Ovary (tissue), 9 donors: Measurements from ENCODE around the gene ACVR2B. TPM values are rescaled to one million over a fixed set of nuclear protein-coding genes. Genes with fewer than 3 reads are reported as not detected.

Experiments used
- DNase-seq, 5 donors: peaks; one replicate each; pipeline ENCODE4 v3.0.0-alpha.2; 2019 to 2020
- H3K27ac ChIP-seq, 2 donors: fragments of 200-600 bp; one replicate each; pipeline versions ENCODE4 v1.5.1 to v1.8.0; 2019 to 2022
- H3K27me3 ChIP-seq: fragments of 200-600 bp; one replicate; pipeline ENCODE4 v1.8.0; 2022
- H3K36me3 ChIP-seq: fragments of 200-600 bp; sonication (generic); one replicate; pipeline ENCODE4 v1.5.1; 2019
- H3K4me1 ChIP-seq: one replicate; pipeline ENCODE4 v1.8.1; 2013; ENCODE audit warnings: mild to moderate bottlenecking, moderate library complexity; ENCODE audit not compliant: insufficient read depth
- H3K4me3 ChIP-seq: fragments of 200-600 bp; sonication (generic); one replicate; pipeline ENCODE4 v1.5.1; 2017
- H3K9me3 ChIP-seq, 2 donors: fragments of 200-600 bp in 1 of 2; sonication (generic) in 1 of 2; one replicate each; pipeline versions ENCODE4 v1.5.1 to v1.8.1; 2013 to 2019; ENCODE audit warnings: mild to moderate bottlenecking in 1 of 2, moderate library complexity in 1 of 2
- EP300 ChIP-seq: sonication (generic); formaldehyde crosslinking; IDR thresholded peaks from one replicate; pipeline ENCODE4 v1.6.1; 2017; ENCODE audit warnings: antibody characterized with exemption
- POLR2A ChIP-seq: fragments of 450-650 bp; IDR thresholded peaks from one replicate; pipeline ENCODE4 v1.6.1; 2017; ENCODE audit warnings: antibody characterized with exemption, mild to moderate bottlenecking, moderate library complexity
- WGBS, 3 donors: extraction: QIAGEN DNeasy Blood & Tissue Kit in 1 of 3; methylation state at CpG; one replicate each; pipeline versions ENCODE4 v1.1.5 to v1.1.7; 2013 to 2017; 5-methylcytosine and 5-hydroxymethylcytosine counted together
- intact Hi-C, 4 donors: fragments of 100-400 bp; cut with DNase I; formaldehyde crosslinking; loops; one replicate each; pipeline versions ENCODE4 v1.11.0 to v1.15.1; 2022 to 2023
- polyA plus RNA-seq, 2 donors: library from polyadenylated mRNA; stranded (reverse); fragments of 200-250 nt in 1 of 2; fragments of 350-450 nt in 1 of 2; fragmentation: Illumina TruSeq in 1 of 2; extraction: RNeasy Lipid Tissue Mini Kit (QIAGEN cat#74804) in 1 of 2; gene quantifications; one replicate each; pipeline ENCODE4 v1.2.3, GENCODE V29; 2013 to 2014
- total RNA-seq, 7 donors: library from RNA; depleted of rRNA in 2 of 7; stranded (reverse); fragments of >200 nt in 2 of 7; fragmentation: NEBNext Ultra II Directional in 3 of 7; extraction: Animal tissue kit (Norgen Biotek cat#: 25700) in 3 of 7; gene quantifications; one replicate each; pipeline versions ENCODE4 v1.1.0 to v1.2.4, GENCODE V29; 2016 to 2023
- TF ChIP-seq, protein P1 (sequence below), 3 donors: fragments of 450-650 bp in 2 of 3; fragments of 200-600 bp in 1 of 3; IDR thresholded peaks; one replicate each; pipeline versions ENCODE4 v1.5.1 to v1.8.0; 2016 to 2022; ENCODE audit warnings: antibody characterized with exemption in 3 of 3, mild to moderate bottlenecking in 1 of 3
- donor health status: DM: no; HTN: no; CAD: no; lungs with moderate emphysema.
- donor health status: DM: no; HTN: no; CAD: no.
- donor health status: Bipolar disorder and iron deficiency.
- donor health status: DM: yes; HTN: yes; CAD: no.
- donor health status: DM: no; HTN: no; CAD: no.
- donor health status: DM: yes; HTN: yes; CAD: no.

The ACVR2B gene
- total and polyA plus RNA-seq, 9 donors, result 3.3 to 16.0 (median 10.6) TPM

DNA sequence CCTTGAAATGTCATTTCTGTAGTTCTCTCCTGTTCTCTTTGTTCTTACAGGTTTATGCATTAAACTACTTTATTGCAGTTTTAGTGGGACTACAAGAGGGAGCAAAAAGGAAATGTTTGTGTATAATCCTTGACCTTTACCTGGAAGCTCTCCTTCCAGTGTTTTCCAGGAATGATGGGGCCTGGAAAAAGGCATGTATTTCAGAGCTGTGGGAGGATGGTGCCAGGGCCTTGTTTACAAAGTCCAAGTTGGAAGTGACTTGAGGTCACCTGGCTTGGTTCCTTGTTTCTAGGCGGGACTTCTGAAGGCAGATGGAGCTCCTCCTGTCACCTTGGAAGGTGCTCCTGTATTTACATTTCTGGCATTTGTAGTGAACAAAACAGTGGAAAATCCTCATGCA lies 15.1 kb downstream of the ACVR2B start:
- WGBS, 3 donors, result 74 to 100% (median 78%) methylated on average over 1 of the region's 1 CpG
- no peak for DNase-seq
- H3K27me3 ChIP-seq, result no peaks in the 10 kb centered on the region
- intact Hi-C loops, result no loop called here
- peaks cover 10% of the 10 kb centered on the region for H3K4me1 ChIP-seq
- H3K27ac ChIP-seq, result no peak overlapping the region
- TF ChIP-seq EP300 (no peak), POLR2A (no peak)
- TF ChIP-seq, protein P1, sequence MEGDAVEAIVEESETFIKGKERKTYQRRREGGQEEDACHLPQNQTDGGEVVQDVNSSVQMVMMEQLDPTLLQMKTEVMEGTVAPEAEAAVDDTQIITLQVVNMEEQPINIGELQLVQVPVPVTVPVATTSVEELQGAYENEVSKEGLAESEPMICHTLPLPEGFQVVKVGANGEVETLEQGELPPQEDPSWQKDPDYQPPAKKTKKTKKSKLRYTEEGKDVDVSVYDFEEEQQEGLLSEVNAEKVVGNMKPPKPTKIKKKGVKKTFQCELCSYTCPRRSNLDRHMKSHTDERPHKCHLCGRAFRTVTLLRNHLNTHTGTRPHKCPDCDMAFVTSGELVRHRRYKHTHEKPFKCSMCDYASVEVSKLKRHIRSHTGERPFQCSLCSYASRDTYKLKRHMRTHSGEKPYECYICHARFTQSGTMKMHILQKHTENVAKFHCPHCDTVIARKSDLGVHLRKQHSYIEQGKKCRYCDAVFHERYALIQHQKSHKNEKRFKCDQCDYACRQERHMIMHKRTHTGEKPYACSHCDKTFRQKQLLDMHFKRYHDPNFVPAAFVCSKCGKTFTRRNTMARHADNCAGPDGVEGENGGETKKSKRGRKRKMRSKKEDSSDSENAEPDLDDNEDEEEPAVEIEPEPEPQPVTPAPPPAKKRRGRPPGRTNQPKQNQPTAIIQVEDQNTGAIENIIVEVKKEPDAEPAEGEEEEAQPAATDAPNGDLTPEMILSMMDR (IDR thresholded peaks at IDR 0.05), result no peak
- no peaks in the 10 kb centered on the region for H3K9me3 ChIP-seq
- no peaks in the 10 kb centered on the region for H3K36me3 ChIP-seq
- no peak overlapping the region for H3K4me3 ChIP-seq

- TF ChIP-seq POLR2A, result no peak
- TF ChIP-seq EP300, result no peak
- TF ChIP-seq, protein P1 (IDR thresholded peaks at IDR 0.05), result no peak
- Histone ChIP-seq H3K4me1 (peaks cover 11% of the 10 kb centered on the region), H3K4me3 (no peak overlapping the region), H3K27ac (no peak overlapping the region), H3K9me3 (no peaks in the 10 kb centered on the region), H3K27me3 (no peaks in the 10 kb centered on the region), H3K36me3 (no peaks in the 10 kb centered on the region)
- intact Hi-C loops, result loop anchor here in 2 of 4 donors (10.0 kb wide), 2 partner anchors 305 to 355 kb away; partner anchors contain the start of gene OXSR1 (in 1 of the 2)
- DNase-seq, result no peak
- 97 to 99% (median 98%) methylated on average over 1 of the region's 1 CpG for WGBS, 3 donors
Observed at GRCh38 chr3:38469852-38470251, 16.2 kb downstream of the ACVR2B start.

GRCh38 chr3:38471260-38471857 lies 17.7 kb downstream of the ACVR2B start:
- no peaks in the 10 kb centered on the region for H3K9me3 ChIP-seq
- no peak overlapping the region for H3K4me3 ChIP-seq
- 86 to 94% (median 90%) methylated on average over 3 of the region's 3 CpGs for WGBS, 3 donors
- H3K27me3 ChIP-seq, result no peaks in the 10 kb centered on the region
- TF ChIP-seq POLR2A, result no peak
- TF ChIP-seq EP300, result no peak
- TF ChIP-seq, protein P1 (IDR thresholded peaks at IDR 0.05), result no peak
- no peak overlapping the region for H3K27ac ChIP-seq
- intact Hi-C loops, result loop anchor here in 2 of 4 donors (10.0 kb wide), 2 partner anchors 307 to 357 kb away; partner anchors contain the start of gene OXSR1 (in 1 of the 2)
- no peak for DNase-seq
- no peaks in the 10 kb centered on the region for H3K36me3 ChIP-seq
- peaks cover 14% of the 10 kb centered on the region for H3K4me1 ChIP-seq

DNA sequence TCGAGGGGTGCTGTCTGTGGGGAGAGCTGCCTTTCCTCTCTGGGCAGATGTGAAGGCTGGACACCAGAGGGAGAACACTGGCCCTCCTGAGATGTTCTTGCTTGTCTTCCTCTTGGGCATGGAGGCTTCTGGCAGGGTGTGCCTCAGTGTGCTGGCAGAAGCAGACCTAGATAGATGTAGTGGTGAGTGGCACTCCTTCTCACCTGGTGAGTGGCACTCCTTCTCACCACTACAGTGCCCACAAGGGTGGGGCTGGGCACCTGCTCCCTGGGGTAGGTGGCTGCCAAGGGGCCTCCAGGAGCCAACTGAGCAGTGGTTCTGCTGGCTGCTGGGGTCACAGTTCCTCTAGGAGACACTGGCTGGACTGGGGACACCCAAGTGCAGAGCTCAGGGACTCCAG lies 18.7 kb downstream of the ACVR2B start:
- no peaks in the 10 kb centered on the region for H3K36me3 ChIP-seq
- no peak overlapping the region for H3K4me3 ChIP-seq
- WGBS, 3 donors, result 86 to 95% (median 94%) methylated on average over 1 of the region's 1 CpG
- H3K9me3 ChIP-seq, result no peaks in the 10 kb centered on the region
- DNase-seq, result no peak
- no peak for TF ChIP-seq EP300
- no peak for TF ChIP-seq POLR2A
- TF ChIP-seq, protein P1 (IDR thresholded peaks at IDR 0.05), result no peak
- H3K27ac ChIP-seq, result no peak overlapping the region
- H3K4me1 ChIP-seq, result peaks cover 14% of the 10 kb centered on the region
- intact Hi-C loops, result loop anchor here in 2 of 4 donors (10.0 kb wide), 2 partner anchors 308 to 358 kb away; partner anchors contain the start of gene OXSR1 (in 1 of the 2)
- no peaks in the 10 kb centered on the region for H3K27me3 ChIP-seq
